Measurements from ENCODE around the gene CYGB.

Gene CYGB

GRCh38 chr17:76576189-76576588 lies 38.7 kb upstream of the CYGB start:
- no peaks in the 10 kb centered on the region for H3K4me1 ChIP-seq (ENCODE audit: control insufficient read depth, low read length)
- no peak overlapping the region for H3K27ac ChIP-seq (ENCODE audit: low read depth, low read length)
- no peaks in the 10 kb centered on the region for H4K20me1 ChIP-seq (ENCODE audit: control insufficient read depth, insufficient read depth, low read depth, low read length)
- H3F3A ChIP-seq (ENCODE audit: control insufficient read depth, insufficient read depth), result no peaks in the 10 kb centered on the region
- no peak overlapping the region for H3K4me3 ChIP-seq (ENCODE audit: low read length)
- H3K27me3 ChIP-seq (ENCODE audit: control insufficient read depth, low read length), result peaks cover 38% of the 10 kb centered on the region
- H3K9me2 ChIP-seq (replicated peaks; ENCODE audit: control insufficient read depth, low read length), result no peaks in the 10 kb centered on the region
- TF ChIP-seq CTCF (IDR thresholded peaks at IDR 0.05; ENCODE audit: low read depth, low read length, poor library complexity, severe bottlenecking) (no peak), EZH2phosphoT487 (IDR thresholded peaks at IDR 0.05; ENCODE audit: borderline replicate concordance, low read length) (no peak)
- no peaks in the 10 kb centered on the region for H3K9me3 ChIP-seq (ENCODE audit: control insufficient read depth, insufficient read depth, low read length)
- H3K36me3 ChIP-seq (ENCODE audit: control insufficient read depth, low read length), result no peaks in the 10 kb centered on the region
- H3K4me2 ChIP-seq (ENCODE audit: low read length), result no peak overlapping the region
- no peaks in the 10 kb centered on the region for H3K79me2 ChIP-seq (ENCODE audit: control insufficient read depth, low read length)

DNA sequence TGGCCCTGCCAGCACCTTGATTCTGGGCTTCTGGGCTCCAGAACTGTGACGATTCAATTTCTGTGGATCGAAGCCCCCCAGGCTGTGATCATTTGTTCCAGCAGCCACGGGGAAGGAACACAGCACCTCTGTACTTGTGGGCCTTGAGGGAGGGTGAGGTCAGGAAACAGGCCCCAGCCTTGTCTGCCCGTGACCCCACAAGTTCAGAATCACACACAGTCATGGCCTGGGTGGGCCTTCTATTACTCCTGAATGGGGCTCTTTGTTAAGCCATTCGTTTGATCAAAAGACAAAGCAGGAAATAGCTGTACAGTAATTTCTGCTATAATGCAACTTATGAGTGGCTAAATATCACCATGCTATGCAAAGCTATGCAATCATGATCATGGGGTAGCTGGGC lies 38.1 kb upstream of the CYGB start:
- no peaks in the 10 kb centered on the region for H3K9me3 ChIP-seq (ENCODE audit: control insufficient read depth, insufficient read depth, low read length)
- H3K36me3 ChIP-seq (ENCODE audit: control insufficient read depth, low read length), result no peaks in the 10 kb centered on the region
- no peak overlapping the region for H3K27ac ChIP-seq (ENCODE audit: low read depth, low read length)
- H3K4me1 ChIP-seq (ENCODE audit: control insufficient read depth, low read length), result no peaks in the 10 kb centered on the region
- no peaks in the 10 kb centered on the region for H3K9me2 ChIP-seq (replicated peaks; ENCODE audit: control insufficient read depth, low read length)
- H3K27me3 ChIP-seq (ENCODE audit: control insufficient read depth, low read length), result peaks cover 31% of the 10 kb centered on the region
- no peaks in the 10 kb centered on the region for H3F3A ChIP-seq (ENCODE audit: control insufficient read depth, insufficient read depth)
- no peaks in the 10 kb centered on the region for H4K20me1 ChIP-seq (ENCODE audit: control insufficient read depth, insufficient read depth, low read depth, low read length)
- TF ChIP-seq EZH2phosphoT487 (IDR thresholded peaks at IDR 0.05; ENCODE audit: borderline replicate concordance, low read length), result no peak
- no peak overlapping the region for H3K4me2 ChIP-seq (ENCODE audit: low read length)
- no peaks in the 10 kb centered on the region for H3K79me2 ChIP-seq (ENCODE audit: control insufficient read depth, low read length)
- H3K4me3 ChIP-seq (ENCODE audit: low read length), result no peak overlapping the region

DNA sequence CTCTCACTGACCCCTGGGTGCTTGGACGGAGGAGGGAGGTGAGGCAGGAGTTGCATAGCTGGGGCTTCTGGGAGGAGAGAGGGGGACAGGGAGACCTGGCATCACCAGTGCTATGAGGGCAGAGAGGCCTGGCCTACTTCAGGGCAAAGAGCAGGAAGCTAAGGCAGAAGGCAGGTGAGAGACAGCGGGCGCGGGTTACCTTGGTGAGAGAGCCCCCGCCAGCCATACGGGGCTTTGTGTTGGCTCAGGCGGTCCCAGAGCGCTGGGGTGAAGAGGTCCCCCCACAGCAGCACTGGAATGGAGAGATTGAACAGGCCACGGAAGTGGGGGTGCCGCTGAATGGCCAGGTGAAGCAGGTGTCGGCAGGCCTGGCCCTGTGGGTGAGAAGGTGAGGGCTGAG lies 36.7 kb upstream of the CYGB start:
- Histone ChIP-seq H3K9me3 (ENCODE audit: control insufficient read depth, insufficient read depth, low read length) (no peaks in the 10 kb centered on the region), H3F3A (ENCODE audit: control insufficient read depth, insufficient read depth) (peaks cover 4% of the 10 kb centered on the region; the same call in 1 of the 2 replicates), H3K9me2 (replicated peaks; ENCODE audit: control insufficient read depth, low read length) (no peaks in the 10 kb centered on the region), H3K27ac (ENCODE audit: low read depth, low read length) (no peak overlapping the region), H3K4me1 (ENCODE audit: control insufficient read depth, low read length) (no peaks in the 10 kb centered on the region), H3K4me2 (ENCODE audit: low read length) (no peak overlapping the region), H3K79me2 (ENCODE audit: control insufficient read depth, low read length) (no peaks in the 10 kb centered on the region), H3K27me3 (ENCODE audit: control insufficient read depth, low read length) (peaks cover 22% of the 10 kb centered on the region), H4K20me1 (ENCODE audit: control insufficient read depth, insufficient read depth, low read depth, low read length) (no peaks in the 10 kb centered on the region), H3K36me3 (ENCODE audit: control insufficient read depth, low read length) (no peaks in the 10 kb centered on the region), H3K4me3 (ENCODE audit: low read length) (no peak overlapping the region)
- no peak for TF ChIP-seq EZH2phosphoT487 (IDR thresholded peaks at IDR 0.05; ENCODE audit: borderline replicate concordance, low read length)

DNA sequence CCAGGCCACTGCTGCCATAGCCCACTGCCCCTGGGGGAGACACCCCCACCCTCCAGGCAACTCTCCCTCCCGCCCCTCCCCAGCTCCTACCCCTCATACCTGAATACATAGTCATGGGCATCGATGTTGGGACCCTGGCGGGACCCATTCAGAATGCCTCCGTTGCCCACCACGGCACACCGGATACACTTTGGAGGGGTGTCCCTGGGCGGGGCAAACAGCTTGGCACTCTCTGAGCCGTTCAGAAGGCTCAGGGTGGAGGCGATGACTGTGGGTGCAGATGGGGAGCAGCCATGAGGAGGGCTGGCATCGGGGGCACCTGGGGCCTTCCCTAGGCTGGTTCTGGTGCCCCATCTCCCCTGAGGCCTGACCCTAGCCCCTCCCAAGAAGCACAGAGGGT lies 35.6 kb upstream of the CYGB start:
- H3F3A ChIP-seq (ENCODE audit: control insufficient read depth, insufficient read depth), result peaks cover 8% of the 10 kb centered on the region; the same call in 1 of the 2 replicates
- H3K27me3 ChIP-seq (ENCODE audit: control insufficient read depth, low read length), result peaks cover 13% of the 10 kb centered on the region
- no peak overlapping the region for H3K4me2 ChIP-seq (ENCODE audit: low read length)
- TF ChIP-seq EZH2phosphoT487 (IDR thresholded peaks at IDR 0.05; ENCODE audit: borderline replicate concordance, low read length) (no peak), CTCF (IDR thresholded peaks at IDR 0.05; ENCODE audit: low read depth, low read length, poor library complexity, severe bottlenecking) (no peak)
- no peak overlapping the region for H3K27ac ChIP-seq (ENCODE audit: low read depth, low read length)
- peaks cover 2% of the 10 kb centered on the region; the same call in 1 of the 2 replicates for H4K20me1 ChIP-seq (ENCODE audit: control insufficient read depth, insufficient read depth, low read depth, low read length)
- no peak overlapping the region for H3K4me3 ChIP-seq (ENCODE audit: low read length)
- no peaks in the 10 kb centered on the region for H3K79me2 ChIP-seq (ENCODE audit: control insufficient read depth, low read length)
- H3K4me1 ChIP-seq (ENCODE audit: control insufficient read depth, low read length), result no peaks in the 10 kb centered on the region
- H3K9me2 ChIP-seq (replicated peaks; ENCODE audit: control insufficient read depth, low read length), result no peaks in the 10 kb centered on the region
- H3K9me3 ChIP-seq (ENCODE audit: control insufficient read depth, insufficient read depth, low read length), result no peaks in the 10 kb centered on the region
- H3K36me3 ChIP-seq (ENCODE audit: control insufficient read depth, low read length), result no peaks in the 10 kb centered on the region

Measured in DOHH2 (cell line).